ENCODE data around the gene AGPAT3. TPM values are rescaled to one million over a fixed set of nuclear protein-coding genes. Genes with fewer than 3 reads are reported as not detected.

Gene AGPAT3
- total RNA-seq, 4 donors from 2014 or later, result 40.6 to 80.5 (median 65.3) TPM

DNA sequence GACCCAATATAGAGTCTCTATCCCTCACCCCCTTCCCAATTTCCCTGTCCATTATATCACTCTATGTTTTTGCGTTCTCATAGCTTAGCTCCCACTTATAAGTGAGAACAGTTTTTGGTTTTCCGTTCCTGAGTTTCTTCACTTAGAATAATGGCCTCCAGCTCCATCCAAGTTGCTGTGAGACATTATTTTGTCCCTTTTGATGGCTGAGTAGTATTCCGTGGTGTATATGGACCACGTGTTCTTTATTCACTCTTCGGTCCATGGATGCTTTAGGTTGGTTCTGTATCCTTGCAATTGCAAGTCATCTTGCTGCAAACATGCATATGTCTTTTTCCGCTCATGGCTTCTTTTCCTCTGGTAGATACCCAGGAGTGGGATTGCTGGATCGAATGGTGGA is 54.3 kb downstream of the AGPAT3 start:
- no peaks in the 10 kb centered on the region for H3K36me3 ChIP-seq
- H3K4me1 ChIP-seq, result peaks cover 33 to 53% of the 10 kb centered on the region in 2 donors
- 98 to 100% methylated on average over 7 of the region's 7 CpGs for WGBS, 2 donors
- no peak for DNase-seq
- TF ChIP-seq CTCF (IDR thresholded peaks at IDR 0.05) (no peak), POLR2A (IDR thresholded peaks at IDR 0.05) (no peak)
- H3K9me3 ChIP-seq, result no peaks in the 10 kb centered on the region
- H3K27me3 ChIP-seq, result no peaks in the 10 kb centered on the region
- intact Hi-C loops (cut with DNase I), result no loop called here
- H3K27ac ChIP-seq, result no peak overlapping the region
- H3K4me3 ChIP-seq (replicated peaks in 1 of 3), result no peak overlapping the region

GRCh38 chr21:43919871-43920801 is 55.1 kb downstream of the AGPAT3 start:
- TF ChIP-seq CTCF (IDR thresholded peaks at IDR 0.05), result no peak
- no peak for TF ChIP-seq POLR2A (IDR thresholded peaks at IDR 0.05)
- no peaks in the 10 kb centered on the region for H3K27me3 ChIP-seq
- WGBS, 2 donors, result 83 to 86% methylated on average over 19 to 25 of the region's 25 CpGs
- H3K4me3 ChIP-seq (replicated peaks in 1 of 3), result no peak overlapping the region
- intact Hi-C loops (cut with DNase I), result no loop called here
- H3K36me3 ChIP-seq, result no peaks in the 10 kb centered on the region
- no peak overlapping the region for H3K27ac ChIP-seq
- H3K4me1 ChIP-seq, result peaks cover 41 to 62% of the 10 kb centered on the region in 2 donors
- H3K9me3 ChIP-seq, result no peaks in the 10 kb centered on the region
- DNase-seq, result no peak

- Histone ChIP-seq H3K36me3 (no peaks in the 10 kb centered on the region), H3K27ac (no peak overlapping the region), H3K27me3 (no peaks in the 10 kb centered on the region), H3K4me1 (peaks cover 54 to 73% of the 10 kb centered on the region in 2 donors), H3K9me3 (no peaks in the 10 kb centered on the region), H3K4me3 (replicated peaks in 1 of 3) (no peak overlapping the region)
- intact Hi-C loops (cut with DNase I), result no loop called here
- 89 to 92% methylated on average over 10 of the region's 10 CpGs for WGBS, 2 donors
- no peak for TF ChIP-seq CTCF (IDR thresholded peaks at IDR 0.05)
- no peak for TF ChIP-seq POLR2A (IDR thresholded peaks at IDR 0.05)
- DNase-seq, result no peak
These were observed 56.6 kb downstream of the AGPAT3 start for GRCh38 chr21:43921571-43921978.

- no peak overlapping the region for H3K4me3 ChIP-seq (replicated peaks in 1 of 3)
- 80 to 82% methylated on average over 21 to 23 of the region's 27 CpGs for WGBS, 2 donors
- no peaks in the 10 kb centered on the region for H3K9me3 ChIP-seq
- intact Hi-C loops (cut with DNase I), result no loop called here
- no peaks in the 10 kb centered on the region for H3K36me3 ChIP-seq
- DNase-seq, result no peak
- H3K4me1 ChIP-seq, result peaks cover 60 to 80% of the 10 kb centered on the region in 2 donors
- H3K27ac ChIP-seq, result peak overlapping the region in 2 of 3 donors; percentile 50 to 59
- H3K27me3 ChIP-seq, result no peaks in the 10 kb centered on the region
- TF ChIP-seq CTCF (IDR thresholded peaks at IDR 0.05), result no peak
- TF ChIP-seq POLR2A (IDR thresholded peaks at IDR 0.05), result no peak
These were observed 57.2 kb downstream of the AGPAT3 start for GRCh38 chr21:43921979-43922945.
